ENCODE results near the gene MBP.
A peak's percentile ranks its signal among the peaks of the same experiment; 100 is the strongest.

MBP gene

DNA sequence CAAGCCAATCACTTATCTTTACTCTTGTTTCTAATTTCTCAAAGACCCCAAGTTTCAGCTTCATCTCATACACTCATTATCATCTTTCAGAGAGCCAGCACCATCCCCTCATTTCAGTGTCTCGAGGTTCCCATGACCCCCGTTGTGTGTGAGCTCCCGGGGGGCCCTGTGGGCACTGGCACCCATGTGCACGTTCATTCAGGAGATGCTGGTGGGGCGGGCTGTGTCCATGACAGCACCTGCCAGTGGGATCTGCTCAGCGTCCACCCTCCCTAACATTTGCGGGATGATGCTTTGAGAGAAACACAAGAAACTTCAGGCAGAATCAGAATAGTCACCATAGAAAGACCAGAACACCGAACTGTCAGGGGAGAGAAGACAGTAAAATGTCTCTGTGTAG is 120.5 kb downstream of the MBP start:
- Histone ChIP-seq H3K27ac (replicated peaks) (no peak overlapping the region), H3K4me3 (replicated peaks; ENCODE audit: insufficient read depth, low read length) (no peak overlapping the region), H3K27me3 (ENCODE audit: insufficient read depth, poor library complexity, severe bottlenecking) (no peaks in the 10 kb centered on the region)
- TF ChIP-seq, protein P1, sequence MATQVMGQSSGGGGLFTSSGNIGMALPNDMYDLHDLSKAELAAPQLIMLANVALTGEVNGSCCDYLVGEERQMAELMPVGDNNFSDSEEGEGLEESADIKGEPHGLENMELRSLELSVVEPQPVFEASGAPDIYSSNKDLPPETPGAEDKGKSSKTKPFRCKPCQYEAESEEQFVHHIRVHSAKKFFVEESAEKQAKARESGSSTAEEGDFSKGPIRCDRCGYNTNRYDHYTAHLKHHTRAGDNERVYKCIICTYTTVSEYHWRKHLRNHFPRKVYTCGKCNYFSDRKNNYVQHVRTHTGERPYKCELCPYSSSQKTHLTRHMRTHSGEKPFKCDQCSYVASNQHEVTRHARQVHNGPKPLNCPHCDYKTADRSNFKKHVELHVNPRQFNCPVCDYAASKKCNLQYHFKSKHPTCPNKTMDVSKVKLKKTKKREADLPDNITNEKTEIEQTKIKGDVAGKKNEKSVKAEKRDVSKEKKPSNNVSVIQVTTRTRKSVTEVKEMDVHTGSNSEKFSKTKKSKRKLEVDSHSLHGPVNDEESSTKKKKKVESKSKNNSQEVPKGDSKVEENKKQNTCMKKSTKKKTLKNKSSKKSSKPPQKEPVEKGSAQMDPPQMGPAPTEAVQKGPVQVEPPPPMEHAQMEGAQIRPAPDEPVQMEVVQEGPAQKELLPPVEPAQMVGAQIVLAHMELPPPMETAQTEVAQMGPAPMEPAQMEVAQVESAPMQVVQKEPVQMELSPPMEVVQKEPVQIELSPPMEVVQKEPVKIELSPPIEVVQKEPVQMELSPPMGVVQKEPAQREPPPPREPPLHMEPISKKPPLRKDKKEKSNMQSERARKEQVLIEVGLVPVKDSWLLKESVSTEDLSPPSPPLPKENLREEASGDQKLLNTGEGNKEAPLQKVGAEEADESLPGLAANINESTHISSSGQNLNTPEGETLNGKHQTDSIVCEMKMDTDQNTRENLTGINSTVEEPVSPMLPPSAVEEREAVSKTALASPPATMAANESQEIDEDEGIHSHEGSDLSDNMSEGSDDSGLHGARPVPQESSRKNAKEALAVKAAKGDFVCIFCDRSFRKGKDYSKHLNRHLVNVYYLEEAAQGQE (IDR thresholded peaks at IDR 0.05; ENCODE audit: insufficient replicate concordance, low read depth): no peak
- TF ChIP-seq POLR2AphosphoS5 (IDR thresholded peaks at IDR 0.05; ENCODE audit: low read depth) (0 out of 2 replicates have a peak, but pooled peaks have one; percentile 13), SPI1 (IDR thresholded peaks at IDR 0.05; ENCODE audit: borderline replicate concordance, low read depth) (no peak), GABPA (IDR thresholded peaks at IDR 0.05; ENCODE audit: low read depth) (no peak)
- TF ChIP-seq, protein P2, sequence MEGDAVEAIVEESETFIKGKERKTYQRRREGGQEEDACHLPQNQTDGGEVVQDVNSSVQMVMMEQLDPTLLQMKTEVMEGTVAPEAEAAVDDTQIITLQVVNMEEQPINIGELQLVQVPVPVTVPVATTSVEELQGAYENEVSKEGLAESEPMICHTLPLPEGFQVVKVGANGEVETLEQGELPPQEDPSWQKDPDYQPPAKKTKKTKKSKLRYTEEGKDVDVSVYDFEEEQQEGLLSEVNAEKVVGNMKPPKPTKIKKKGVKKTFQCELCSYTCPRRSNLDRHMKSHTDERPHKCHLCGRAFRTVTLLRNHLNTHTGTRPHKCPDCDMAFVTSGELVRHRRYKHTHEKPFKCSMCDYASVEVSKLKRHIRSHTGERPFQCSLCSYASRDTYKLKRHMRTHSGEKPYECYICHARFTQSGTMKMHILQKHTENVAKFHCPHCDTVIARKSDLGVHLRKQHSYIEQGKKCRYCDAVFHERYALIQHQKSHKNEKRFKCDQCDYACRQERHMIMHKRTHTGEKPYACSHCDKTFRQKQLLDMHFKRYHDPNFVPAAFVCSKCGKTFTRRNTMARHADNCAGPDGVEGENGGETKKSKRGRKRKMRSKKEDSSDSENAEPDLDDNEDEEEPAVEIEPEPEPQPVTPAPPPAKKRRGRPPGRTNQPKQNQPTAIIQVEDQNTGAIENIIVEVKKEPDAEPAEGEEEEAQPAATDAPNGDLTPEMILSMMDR (IDR thresholded peaks at IDR 0.05; ENCODE audit: insufficient read depth, low read length): no peak
- DNase-seq (ENCODE audit: low read depth in 1 of 2, low spot score in 1 of 2): no peak

DNA sequence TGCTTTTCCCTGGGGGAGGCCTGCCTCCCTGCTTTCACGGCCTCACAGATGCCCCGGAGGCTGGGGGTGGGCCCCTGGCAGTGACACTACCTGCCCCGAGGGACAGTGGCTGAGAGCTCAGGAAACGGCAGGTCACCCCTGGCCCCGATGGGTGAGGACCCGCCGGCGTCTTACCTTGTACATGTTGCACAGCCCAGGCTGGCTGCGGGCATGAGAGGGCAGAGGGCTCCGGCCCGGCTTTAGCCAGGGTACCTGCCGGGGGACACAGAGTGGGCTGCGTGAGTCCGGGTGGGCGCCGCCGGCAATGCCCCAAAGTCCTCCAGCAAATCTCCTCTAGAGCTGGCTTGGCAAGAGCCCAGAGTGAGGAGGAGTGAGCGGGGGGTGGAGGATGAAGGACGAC is 122.9 kb downstream of the MBP start:
- TF ChIP-seq, protein P2 (IDR thresholded peaks at IDR 0.05; ENCODE audit: insufficient read depth, low read length): no peak
- no peak for TF ChIP-seq SPI1 (IDR thresholded peaks at IDR 0.05; ENCODE audit: borderline replicate concordance, low read depth)
- no peak for TF ChIP-seq GABPA (IDR thresholded peaks at IDR 0.05; ENCODE audit: low read depth)
- TF ChIP-seq, protein P1 (IDR thresholded peaks at IDR 0.05; ENCODE audit: insufficient replicate concordance, low read depth): no peak
- no peak; the same call in 1 of the 2 replicates for TF ChIP-seq POLR2AphosphoS5 (IDR thresholded peaks at IDR 0.05; ENCODE audit: low read depth)
- Histone ChIP-seq H3K4me3 (replicated peaks; ENCODE audit: insufficient read depth, low read length) (no peak overlapping the region), H3K27ac (replicated peaks) (no peak overlapping the region), H3K27me3 (ENCODE audit: insufficient read depth, poor library complexity, severe bottlenecking) (no peaks in the 10 kb centered on the region)
- DNase-seq (ENCODE audit: low read depth in 1 of 2, low spot score in 1 of 2): no peak

DNA sequence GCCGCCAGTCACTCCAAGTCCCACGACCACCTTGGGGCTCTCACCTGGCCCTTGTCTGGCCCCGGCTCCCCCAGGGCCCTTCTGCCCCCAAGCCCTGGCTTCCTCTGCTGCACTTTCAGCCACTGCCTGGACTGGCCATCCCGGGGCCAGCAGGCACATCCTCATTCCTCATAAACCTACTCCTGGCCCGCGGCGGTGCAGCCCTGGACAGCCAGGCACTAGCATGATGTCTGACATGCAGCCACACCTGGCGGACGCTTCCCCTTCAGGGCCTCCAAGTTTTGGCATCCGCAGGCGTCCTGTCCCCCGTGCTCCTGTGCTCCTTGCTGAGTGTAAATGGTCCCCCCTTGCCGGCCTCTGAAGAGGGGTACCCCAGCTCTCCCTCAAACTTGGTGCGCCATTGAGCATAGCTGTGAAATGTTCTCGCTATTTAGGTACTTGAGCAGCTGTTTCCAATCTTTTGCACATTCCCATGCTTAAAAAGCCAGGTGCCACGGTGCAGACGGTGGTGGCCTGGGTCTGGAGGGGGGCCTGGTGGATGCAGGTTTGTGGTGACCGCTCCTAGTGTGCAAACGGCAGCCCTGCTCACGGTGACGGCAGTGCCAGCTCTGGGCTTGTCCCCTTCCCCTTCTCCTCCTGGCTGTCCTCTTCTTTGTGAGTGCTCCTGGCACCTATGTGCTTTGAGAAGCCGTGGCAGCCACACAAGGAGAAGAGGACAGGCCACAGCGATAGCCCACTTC is 123.8 kb downstream of the MBP start:
- no peak overlapping the region for H3K4me3 ChIP-seq (replicated peaks; ENCODE audit: insufficient read depth, low read length)
- TF ChIP-seq, protein P1 (IDR thresholded peaks at IDR 0.05; ENCODE audit: insufficient replicate concordance, low read depth): no peak
- TF ChIP-seq, protein P2 (IDR thresholded peaks at IDR 0.05; ENCODE audit: insufficient read depth, low read length): no peak
- TF ChIP-seq POLR2AphosphoS5 (IDR thresholded peaks at IDR 0.05; ENCODE audit: low read depth): peak; percentile 14; the same call in 1 of the 2 replicates
- DNase-seq (ENCODE audit: low read depth in 1 of 2, low spot score in 1 of 2): no peak
- no peaks in the 10 kb centered on the region for H3K27me3 ChIP-seq (ENCODE audit: insufficient read depth, poor library complexity, severe bottlenecking)
- H3K27ac ChIP-seq (replicated peaks): no peak overlapping the region

Data from HL-60 (cell line).